Kidney epithelial cell (primary cell): ENCODE measurements around the gene TACC2. TPM values are rescaled to one million over a fixed set of nuclear protein-coding genes. Genes with fewer than 3 reads are reported as not detected.

Source experiments
- DNase-seq: peaks from one replicate; pipeline ENCODE4 v3.0.0-alpha.2; 2010; ENCODE audit warnings: low read depth
- H3K27me3 ChIP-seq: 2 replicates; pipeline ENCODE4 v1.6.0; 2011; ENCODE audit warnings: low read length; ENCODE audit not compliant: control insufficient read depth, insufficient read depth
- H3K36me3 ChIP-seq: 2 replicates; pipeline ENCODE4 v1.5.1; 2011; ENCODE audit warnings: low read length; ENCODE audit not compliant: control insufficient read depth, insufficient read depth
- H3K4me3 ChIP-seq: 2 replicates; pipeline ENCODE4 v1.5.1; 2011; ENCODE audit warnings: low read depth, mild to moderate bottlenecking, control low read depth, low read length
- CTCF ChIP-seq: IDR thresholded peaks from 2 replicates; pipeline ENCODE4 v1.5.1; 2011; ENCODE audit warnings: mild to moderate bottlenecking, moderate library complexity, low read length, control low read depth, inconsistent platforms; ENCODE audit not compliant: insufficient read depth, poor library complexity, severe bottlenecking
- total RNA-seq: library from RNA; depleted of rRNA; stranded (reverse); fragments of >200 nt; gene quantifications from 2 replicates; pipeline ENCODE4 v1.2.3, GENCODE V29; 2015

Gene TACC2
- total RNA-seq, 1 donor from 2014 or later = 26.9 TPM

- H3K4me3 ChIP-seq = no peak overlapping the region
- no peaks in the 10 kb centered on the region for H3K36me3 ChIP-seq
- no peak for DNase-seq
- H3K27me3 ChIP-seq = no peaks in the 10 kb centered on the region
- no peak for TF ChIP-seq CTCF
These were observed 187.6 kb downstream of the TACC2 start for GRCh38 chr10:122176232-122177213.

GRCh38 chr10:122178655-122179054 lies 189.7 kb downstream of the TACC2 start:
- no peak overlapping the region for H3K4me3 ChIP-seq
- H3K27me3 ChIP-seq = no peaks in the 10 kb centered on the region
- no peaks in the 10 kb centered on the region for H3K36me3 ChIP-seq
- TF ChIP-seq CTCF = no peak
- DNase-seq = no peak

- H3K4me3 ChIP-seq = no peak overlapping the region
- DNase-seq = no peak
- TF ChIP-seq CTCF = no peak
- no peaks in the 10 kb centered on the region for H3K27me3 ChIP-seq
- H3K36me3 ChIP-seq = no peaks in the 10 kb centered on the region
These were observed 192.2 kb downstream of the TACC2 start for GRCh38 chr10:122181041-122181732.

- Histone ChIP-seq H3K36me3 (no peaks in the 10 kb centered on the region), H3K27me3 (no peaks in the 10 kb centered on the region)
These were observed 192.9 kb downstream of the TACC2 start for GRCh38 chr10:122181876-122182275.

GRCh38 chr10:122182308-122182707 lies 193.3 kb downstream of the TACC2 start:
- Histone ChIP-seq H3K27me3 (no peaks in the 10 kb centered on the region), H3K36me3 (no peaks in the 10 kb centered on the region), H3K4me3 (no peak overlapping the region)
- no peak for TF ChIP-seq CTCF
- no peak for DNase-seq

More at GRCh38 chr10:122181876-122182275, 192.9 kb downstream of the TACC2 start:
- no peak for TF ChIP-seq CTCF
- H3K4me3 ChIP-seq = no peak overlapping the region
- DNase-seq = no peak
